PFSK-1 (cell line): ENCODE data around the gene TEX53.

Source experiments
- FOXP2 ChIP-seq: optimal IDR thresholded peaks from 2 replicates; pipeline ENCODE3; 2011; ENCODE audit warnings: borderline replicate concordance, control low read depth, inconsistent platforms; ENCODE audit not compliant: insufficient read depth; ENCODE audit errors: extremely low read length, extremely low read depth
- POLR2AphosphoS5 ChIP-seq: IDR thresholded peaks from 2 replicates; pipeline ENCODE4 v1.6.1; 2012; ENCODE audit warnings: low read depth, mild to moderate bottlenecking, control low read depth, low read length, moderate library complexity
- SIN3A ChIP-seq: IDR thresholded peaks from 2 replicates; pipeline ENCODE4 v1.6.1; 2012; ENCODE audit warnings: mild to moderate bottlenecking, low read length, moderate library complexity, borderline replicate concordance; ENCODE audit not compliant: insufficient read depth
- TAF1 ChIP-seq: IDR thresholded peaks from 2 replicates; pipeline ENCODE4 v1.6.1; 2012; ENCODE audit warnings: low read length, control low read depth, borderline replicate concordance; ENCODE audit not compliant: insufficient read depth
- TF ChIP-seq, protein P1 (sequence below), 2 experiments: IDR thresholded peaks; 2 replicates each; pipeline versions ENCODE4 v1.6.1 to v1.8.0; 2011 to 2012; ENCODE audit warnings: low read depth in 2 of 2, low read length in 2 of 2, control low read depth in 1 of 2, inconsistent platforms in 1 of 2, mild to moderate bottlenecking in 1 of 2, moderate library complexity in 1 of 2; ENCODE audit not compliant: insufficient read depth in 1 of 2

TEX53 gene

DNA sequence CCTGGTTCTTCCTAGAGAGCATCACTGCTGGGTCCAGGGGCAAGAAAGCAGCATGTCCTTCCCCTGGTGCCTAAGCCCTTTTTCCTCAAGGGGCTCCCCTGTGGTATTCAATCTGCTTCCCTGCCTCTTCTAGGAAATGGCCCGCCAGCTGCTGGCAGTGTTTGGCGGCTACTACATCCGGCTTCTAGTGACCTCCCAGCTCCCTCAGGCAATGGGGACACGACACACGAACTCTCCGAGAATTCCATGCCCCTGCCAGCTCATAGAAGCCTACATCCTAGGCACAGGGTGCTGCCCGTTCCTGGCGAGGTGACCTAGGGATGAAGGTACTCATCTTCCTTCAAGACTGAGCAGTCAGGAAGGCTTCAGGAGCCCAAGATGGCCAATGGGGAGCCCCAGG is 14.6 kb downstream of the TEX53 start:
- TF ChIP-seq FOXP2 (no peak), TAF1 (no peak), SIN3A (no peak)
- TF ChIP-seq, protein P1, sequence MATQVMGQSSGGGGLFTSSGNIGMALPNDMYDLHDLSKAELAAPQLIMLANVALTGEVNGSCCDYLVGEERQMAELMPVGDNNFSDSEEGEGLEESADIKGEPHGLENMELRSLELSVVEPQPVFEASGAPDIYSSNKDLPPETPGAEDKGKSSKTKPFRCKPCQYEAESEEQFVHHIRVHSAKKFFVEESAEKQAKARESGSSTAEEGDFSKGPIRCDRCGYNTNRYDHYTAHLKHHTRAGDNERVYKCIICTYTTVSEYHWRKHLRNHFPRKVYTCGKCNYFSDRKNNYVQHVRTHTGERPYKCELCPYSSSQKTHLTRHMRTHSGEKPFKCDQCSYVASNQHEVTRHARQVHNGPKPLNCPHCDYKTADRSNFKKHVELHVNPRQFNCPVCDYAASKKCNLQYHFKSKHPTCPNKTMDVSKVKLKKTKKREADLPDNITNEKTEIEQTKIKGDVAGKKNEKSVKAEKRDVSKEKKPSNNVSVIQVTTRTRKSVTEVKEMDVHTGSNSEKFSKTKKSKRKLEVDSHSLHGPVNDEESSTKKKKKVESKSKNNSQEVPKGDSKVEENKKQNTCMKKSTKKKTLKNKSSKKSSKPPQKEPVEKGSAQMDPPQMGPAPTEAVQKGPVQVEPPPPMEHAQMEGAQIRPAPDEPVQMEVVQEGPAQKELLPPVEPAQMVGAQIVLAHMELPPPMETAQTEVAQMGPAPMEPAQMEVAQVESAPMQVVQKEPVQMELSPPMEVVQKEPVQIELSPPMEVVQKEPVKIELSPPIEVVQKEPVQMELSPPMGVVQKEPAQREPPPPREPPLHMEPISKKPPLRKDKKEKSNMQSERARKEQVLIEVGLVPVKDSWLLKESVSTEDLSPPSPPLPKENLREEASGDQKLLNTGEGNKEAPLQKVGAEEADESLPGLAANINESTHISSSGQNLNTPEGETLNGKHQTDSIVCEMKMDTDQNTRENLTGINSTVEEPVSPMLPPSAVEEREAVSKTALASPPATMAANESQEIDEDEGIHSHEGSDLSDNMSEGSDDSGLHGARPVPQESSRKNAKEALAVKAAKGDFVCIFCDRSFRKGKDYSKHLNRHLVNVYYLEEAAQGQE (IDR thresholded peaks at IDR 0.05; ENCODE audit: insufficient read depth in 1 of 2, low read depth in 2 of 2, low read length in 2 of 2), result no peak

DNA sequence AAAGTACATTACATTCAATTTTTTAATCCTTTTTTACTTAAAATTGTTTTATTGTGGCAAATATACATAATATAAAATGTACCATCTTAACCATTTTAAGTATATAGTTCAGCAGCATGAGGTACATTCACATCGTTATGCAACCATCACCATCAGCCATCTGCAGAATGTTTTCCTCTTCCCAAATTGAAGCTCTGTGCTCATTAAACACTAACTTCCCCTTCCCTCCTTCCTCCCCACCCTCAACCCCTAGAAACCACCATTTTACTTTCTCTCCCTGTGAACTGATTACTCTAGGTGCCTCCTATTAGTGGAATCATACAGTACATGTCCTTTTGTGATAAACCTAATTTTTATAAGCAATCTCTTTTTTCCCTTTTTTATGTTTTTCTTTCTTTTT is 15.6 kb downstream of the TEX53 start:
- TF ChIP-seq TAF1, result no peak
- no peak for TF ChIP-seq SIN3A
- TF ChIP-seq POLR2AphosphoS5, result no peak
- no peak for TF ChIP-seq FOXP2
- TF ChIP-seq, protein P1 (IDR thresholded peaks at IDR 0.05; ENCODE audit: insufficient read depth in 1 of 2, low read depth in 2 of 2, low read length in 2 of 2), result no peak

DNA sequence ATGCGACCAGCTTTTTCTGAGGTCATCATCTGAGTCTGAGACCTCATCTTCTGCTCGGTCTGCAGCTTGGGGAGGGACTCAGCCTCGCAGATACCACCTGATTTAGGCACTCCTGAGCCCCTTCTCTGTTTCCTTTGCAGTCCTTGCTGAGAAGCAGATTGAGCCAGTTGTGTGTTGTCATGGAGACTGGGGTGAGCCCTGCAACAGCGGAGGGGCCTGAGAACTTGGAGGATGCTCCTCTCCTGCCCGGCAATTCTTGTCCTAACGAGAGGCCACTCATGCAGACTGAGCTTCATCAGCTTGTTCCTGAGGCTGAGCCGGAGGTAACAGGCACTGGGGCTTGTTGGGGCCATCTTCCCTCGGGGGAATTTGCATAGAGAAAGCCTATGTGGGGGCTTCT is 19.2 kb downstream of the TEX53 start:
- no peak for TF ChIP-seq SIN3A
- no peak for TF ChIP-seq POLR2AphosphoS5
- TF ChIP-seq, protein P1 (IDR thresholded peaks at IDR 0.05; ENCODE audit: insufficient read depth in 1 of 2, low read depth in 2 of 2, low read length in 2 of 2), result no peak
- no peak for TF ChIP-seq TAF1
- TF ChIP-seq FOXP2, result no peak

DNA sequence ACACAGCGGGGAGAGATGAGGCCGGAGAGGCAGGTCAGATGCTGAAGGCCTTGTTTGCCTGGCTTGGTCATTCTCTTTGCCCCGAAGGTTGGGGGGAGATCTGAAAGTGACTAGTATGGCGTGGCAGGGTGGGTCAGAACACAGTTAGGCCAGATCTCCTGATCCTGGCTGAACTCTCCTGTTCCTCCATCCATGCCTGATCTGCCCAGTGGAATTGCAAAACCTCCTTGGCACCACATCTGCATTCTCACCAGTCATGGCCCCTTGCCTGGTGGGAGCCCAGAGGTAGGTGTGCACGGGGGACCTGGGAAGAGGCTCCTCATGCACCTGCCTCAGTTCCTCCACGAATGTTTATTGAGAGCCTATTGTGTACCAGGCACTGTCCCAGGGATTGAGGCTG is 23.2 kb downstream of the TEX53 start:
- TF ChIP-seq, protein P1 (IDR thresholded peaks at IDR 0.05; ENCODE audit: insufficient read depth in 1 of 2, low read depth in 2 of 2, low read length in 2 of 2), result no peak
- TF ChIP-seq FOXP2, result no peak
- no peak for TF ChIP-seq SIN3A

DNA sequence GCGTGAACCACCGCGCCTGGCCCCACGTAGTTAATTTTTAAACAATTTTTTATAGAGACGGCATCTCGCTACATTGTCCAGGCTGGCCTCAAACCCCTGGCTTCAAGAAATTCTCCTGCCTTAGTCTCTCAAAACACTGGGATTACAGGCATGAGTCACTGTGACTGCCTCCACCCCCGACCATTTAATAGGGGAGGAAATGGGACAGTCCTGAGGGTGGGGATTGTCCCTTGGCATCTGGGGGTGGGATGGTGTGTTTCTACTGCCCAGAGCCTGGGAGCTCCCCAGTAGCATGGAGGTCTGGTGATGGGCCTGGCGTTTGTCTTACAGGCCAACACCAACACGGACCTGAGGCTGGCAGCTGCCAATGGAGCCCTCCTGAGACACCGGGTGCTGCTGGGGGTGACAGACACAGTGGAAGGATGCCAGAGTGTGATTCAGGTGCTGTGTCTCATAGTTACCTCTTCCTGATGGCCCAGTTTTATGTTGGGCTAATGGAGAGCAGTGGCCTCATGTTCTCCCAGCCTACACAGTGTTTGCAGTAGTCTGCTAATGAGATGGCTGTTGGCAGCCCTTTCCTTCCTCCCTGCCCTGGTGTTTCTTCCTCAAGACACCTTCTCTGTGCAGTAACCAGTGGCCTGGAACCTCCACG is 24.0 kb downstream of the TEX53 start:
- TF ChIP-seq FOXP2 (no peak), SIN3A (no peak), TAF1 (no peak), POLR2AphosphoS5 (no peak)
- TF ChIP-seq, protein P1 (IDR thresholded peaks at IDR 0.05; ENCODE audit: insufficient read depth in 1 of 2, low read depth in 2 of 2, low read length in 2 of 2), result no peak
